ENCODE data around the gene RASAL3. TPM values are rescaled to one million over a fixed set of nuclear protein-coding genes. Genes with fewer than 3 reads are reported as not detected.

Gene RASAL3
- total RNA-seq, 1 donor from 2014 or later, result not detected

GRCh38 chr19:15404780-15405211 is 59.5 kb downstream of the RASAL3 start:
- Mint-ChIP-seq H3K27ac (ENCODE audit: unreplicated experiment) (peak overlapping the region; percentile 85), H3K4me3 (ENCODE audit: unreplicated experiment) (peak overlapping the region; percentile 75), H3K36me3 (ENCODE audit: unreplicated experiment) (no peaks in the 10 kb centered on the region), H3K27me3 (ENCODE audit: unreplicated experiment) (peaks cover 10% of the 10 kb centered on the region), H3K4me1 (ENCODE audit: low read depth, unreplicated experiment) (peaks cover 47% of the 10 kb centered on the region), H3K9me3 (ENCODE audit: unreplicated experiment) (peaks cover 9% of the 10 kb centered on the region)
- DNase-seq, result no peak
- no peak for TF ChIP-seq CTCF (IDR thresholded peaks at IDR 0.05; ENCODE audit: partially characterized antibody, unreplicated experiment)

DNA sequence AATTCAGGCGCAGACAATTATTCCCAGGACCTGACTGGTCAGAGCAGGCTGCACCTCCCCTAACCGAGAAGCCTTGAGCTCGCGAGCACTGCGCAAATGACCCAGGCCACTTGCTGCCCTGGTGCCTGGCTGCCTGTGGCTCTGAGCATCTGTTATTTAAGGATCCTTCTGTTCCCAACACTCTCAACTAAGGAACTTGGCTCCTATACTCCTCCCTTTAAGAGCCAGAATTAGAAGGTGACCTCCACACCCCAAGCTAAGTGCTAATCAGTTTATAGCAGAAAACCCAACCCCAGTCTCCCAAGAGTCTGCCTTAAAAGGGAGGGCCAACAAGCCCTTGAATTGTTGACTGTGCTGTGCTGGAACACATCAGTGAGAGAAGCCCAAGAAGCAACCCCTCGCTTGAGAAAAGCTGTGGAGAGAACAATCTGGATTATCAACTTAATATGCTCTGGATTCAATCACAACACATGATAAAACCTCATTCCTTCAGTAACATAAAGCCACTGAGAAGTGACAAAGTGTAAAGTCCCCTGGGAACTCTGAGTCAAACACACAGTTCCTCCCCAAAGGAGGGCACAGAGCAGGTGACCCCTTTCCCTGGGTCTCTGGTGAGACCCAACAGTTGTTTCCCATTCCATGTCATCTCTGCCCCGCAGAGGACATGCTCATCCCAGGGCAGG is 60.1 kb downstream of the RASAL3 start:
- H3K27ac Mint-ChIP-seq (ENCODE audit: unreplicated experiment), result peak overlapping the region; percentile 85
- H3K4me1 Mint-ChIP-seq (ENCODE audit: low read depth, unreplicated experiment), result peaks cover 49% of the 10 kb centered on the region
- peak overlapping the region; percentile 75 for H3K4me3 Mint-ChIP-seq (ENCODE audit: unreplicated experiment)
- no peak for DNase-seq
- H3K36me3 Mint-ChIP-seq (ENCODE audit: unreplicated experiment), result no peaks in the 10 kb centered on the region
- peaks cover 9% of the 10 kb centered on the region for H3K9me3 Mint-ChIP-seq (ENCODE audit: unreplicated experiment)
- peaks cover 14% of the 10 kb centered on the region for H3K27me3 Mint-ChIP-seq (ENCODE audit: unreplicated experiment)
- no peak for TF ChIP-seq CTCF (IDR thresholded peaks at IDR 0.05; ENCODE audit: partially characterized antibody, unreplicated experiment)

GRCh38 chr19:15403151-15403531 is 61.2 kb downstream of the RASAL3 start:
- H3K4me1 Mint-ChIP-seq (ENCODE audit: low read depth, unreplicated experiment), result peaks cover 44% of the 10 kb centered on the region
- no peak for TF ChIP-seq CTCF (IDR thresholded peaks at IDR 0.05; ENCODE audit: partially characterized antibody, unreplicated experiment)
- no peak for DNase-seq
- H3K27ac Mint-ChIP-seq (ENCODE audit: unreplicated experiment), result peak overlapping the region; percentile 85
- H3K4me3 Mint-ChIP-seq (ENCODE audit: unreplicated experiment), result peak overlapping the region; percentile 75
- peaks cover 9% of the 10 kb centered on the region for H3K9me3 Mint-ChIP-seq (ENCODE audit: unreplicated experiment)
- peaks cover 14% of the 10 kb centered on the region for H3K27me3 Mint-ChIP-seq (ENCODE audit: unreplicated experiment)
- H3K36me3 Mint-ChIP-seq (ENCODE audit: unreplicated experiment), result no peaks in the 10 kb centered on the region

- H3K4me3 Mint-ChIP-seq (ENCODE audit: unreplicated experiment), result peak overlapping the region; percentile 75
- peaks cover 10% of the 10 kb centered on the region for H3K9me3 Mint-ChIP-seq (ENCODE audit: unreplicated experiment)
- no peak for DNase-seq
- peaks cover under 1% of the 10 kb centered on the region for H3K36me3 Mint-ChIP-seq (ENCODE audit: unreplicated experiment)
- H3K27me3 Mint-ChIP-seq (ENCODE audit: unreplicated experiment), result peaks cover 14% of the 10 kb centered on the region
- H3K27ac Mint-ChIP-seq (ENCODE audit: unreplicated experiment), result peak overlapping the region; percentile 81
- peaks cover 46% of the 10 kb centered on the region for H3K4me1 Mint-ChIP-seq (ENCODE audit: low read depth, unreplicated experiment)
- TF ChIP-seq CTCF (IDR thresholded peaks at IDR 0.05; ENCODE audit: partially characterized antibody, unreplicated experiment), result no peak
Measured at GRCh38 chr19:15402411-15403150, 61.8 kb downstream of the RASAL3 start.

Small RNA genes lying within 50 kb of the gene (microRNA-seq; reads per million reads assigned to microRNA genes)
- not detected for gene MIR1470 (ENCODE audit: unreplicated experiment)

Other genes with a start within 250 kb of the RASAL3 start
- 0.61 TPM for gene EPHX3, start 232.1 kb downstream of the RASAL3 start, total RNA-seq (ENCODE audit: unreplicated experiment)
- 162 TPM for gene BRD4, start 132.0 kb downstream of the RASAL3 start, total RNA-seq (ENCODE audit: unreplicated experiment)
- gene AKAP8, start 84.8 kb downstream of the RASAL3 start, total RNA-seq (ENCODE audit: unreplicated experiment), result 28.9 TPM
- 354 TPM for gene AKAP8L, start 45.6 kb downstream of the RASAL3 start, total RNA-seq (ENCODE audit: unreplicated experiment)
- 106 TPM for gene WIZ, start 14.6 kb downstream of the RASAL3 start, total RNA-seq (ENCODE audit: unreplicated experiment)
- not detected for gene PGLYRP2, start 15.0 kb upstream of the RASAL3 start, total RNA-seq (ENCODE audit: unreplicated experiment)
- not detected for gene CYP4F22, start 44.0 kb upstream of the RASAL3 start, total RNA-seq (ENCODE audit: unreplicated experiment)
- not detected for gene CYP4F8, start 150.7 kb upstream of the RASAL3 start, total RNA-seq (ENCODE audit: unreplicated experiment)
- gene CYP4F3, start 176.4 kb upstream of the RASAL3 start, total RNA-seq (ENCODE audit: unreplicated experiment), result not detected
- gene CYP4F12, start 208.5 kb upstream of the RASAL3 start, total RNA-seq (ENCODE audit: unreplicated experiment), result not detected